B cell (primary cell): Measurements from ENCODE around the gene HTR6. TPM values are rescaled to one million over a fixed set of nuclear protein-coding genes. Genes with fewer than 3 reads are reported as not detected.

ENCODE experiments used
- ATAC-seq: fragments of 200-7000 bp; cut with Tn5 transposase; one replicate; pipeline ENCODE4 v1.10.0; 2021; ENCODE audit warnings: low read depth, mild to moderate bottlenecking, moderate number of reproducible peaks, moderate library complexity
- CTCF ChIA-PET: fragments of 350-600 bp; sonication (Branson Sonifier 250); formaldehyde crosslinking; loops from one replicate; lab custom pipeline; 2021; ENCODE audit warnings: antibody characterized with exemption, inconsistent platforms; lab: Charles Lee
- POLR2A ChIA-PET: fragments of 350-600 bp; sonication (Branson Sonifier 250); formaldehyde crosslinking; loops from one replicate; lab custom pipeline; 2021; ENCODE audit warnings: antibody characterized with exemption; lab: Charles Lee
- DNase-seq: peaks from one replicate; pipeline ENCODE4 v3.0.0; 2013
- H2AFZ ChIP-seq: 2 replicates; pipeline ENCODE4 v1.6.1; 2012; ENCODE audit warnings: mild to moderate bottlenecking, low read depth, low read length; ENCODE audit not compliant: insufficient read depth, poor library complexity, severe bottlenecking
- H3K27ac ChIP-seq, 2 donors: 1 replicate in 1 of 2; 2 replicates in 1 of 2; pipeline ENCODE4 v1.5.1; 2012 to 2013; ENCODE audit warnings: low read length in 2 of 2, mild to moderate bottlenecking in 2 of 2, moderate library complexity in 1 of 2
- H3K27me3 ChIP-seq, 4 experiments: fragments of 200-600 bp in 1 of 4; sonication (generic) in 1 of 4; replicated peaks in 1 of 4; 1 replicate in 2 of 4; 2 replicates in 2 of 4; pipeline versions ENCODE4 v1.6.1 to v1.7.0; 2013 to 2016; ENCODE audit warnings: low read length in 3 of 4, mild to moderate bottlenecking in 2 of 4, mixed read lengths in 1 of 4, moderate library complexity in 1 of 4; ENCODE audit not compliant: insufficient read depth in 4 of 4, control insufficient read depth in 3 of 4; ENCODE audit errors: control extremely low read depth in 1 of 4
- H3K36me3 ChIP-seq, 2 experiments: replicated peaks in 1 of 2; 1 replicate in 1 of 2; 2 replicates in 1 of 2; pipeline versions ENCODE4 v1.6.1 to v1.7.1; 2013; ENCODE audit warnings: low read length in 1 of 2; ENCODE audit not compliant: insufficient read depth in 2 of 2, control insufficient read depth in 1 of 2; ENCODE audit errors: control extremely low read depth in 1 of 2, extremely low read depth in 1 of 2
- H3K4me1 ChIP-seq, 2 donors: fragments of 200-600 bp in 1 of 2; sonication (generic) in 1 of 2; 1 replicate in 1 of 2; 2 replicates in 1 of 2; pipeline versions ENCODE4 v1.5.1 to v1.6.1; 2013 to 2017; ENCODE audit warnings: low read length in 2 of 2; ENCODE audit not compliant: control insufficient read depth in 2 of 2, insufficient read depth in 2 of 2
- H3K4me2 ChIP-seq: replicated peaks from 2 replicates; pipeline ENCODE3; 2012; ENCODE audit warnings: mild to moderate bottlenecking, low read depth, low read length; ENCODE audit not compliant: poor library complexity, severe bottlenecking
- H3K4me3 ChIP-seq, 5 experiments: fragments of 200-600 bp in 1 of 5; sonication (generic) in 1 of 5; 1 replicate in 3 of 5; 2 replicates in 2 of 5; pipeline versions ENCODE4 v1.5.1 to v1.7.0; 2011 to 2016; ENCODE audit warnings: low read length in 4 of 5, mild to moderate bottlenecking in 4 of 5, low read depth in 2 of 5, control low read depth in 1 of 5, moderate library complexity in 1 of 5; ENCODE audit not compliant: insufficient read depth in 1 of 5; ENCODE audit errors: control extremely low read depth in 1 of 5, extremely low read depth in 1 of 5
- H3K79me2 ChIP-seq: fragments of 200-600 bp; sonication (generic); one replicate; pipeline ENCODE4 v1.6.0; 2016; ENCODE audit warnings: low read length; ENCODE audit not compliant: control insufficient read depth, insufficient read depth
- H3K9ac ChIP-seq: fragments of 200-600 bp; sonication (generic); 2 replicates; pipeline ENCODE4 v1.6.1; 2017; ENCODE audit warnings: mild to moderate bottlenecking, low read length, moderate library complexity
- H3K9me3 ChIP-seq, 3 donors: one replicate each; pipeline versions ENCODE4 v1.6.1 to v1.7.1; 2013; ENCODE audit warnings: low read length in 2 of 3; ENCODE audit not compliant: control insufficient read depth in 2 of 3, insufficient read depth in 1 of 3; ENCODE audit errors: control extremely low read depth in 1 of 3
- H4K20me1 ChIP-seq: 2 replicates; pipeline ENCODE4 v1.6.0; 2012; ENCODE audit warnings: mild to moderate bottlenecking, low read length; ENCODE audit not compliant: insufficient read depth, control insufficient read depth, poor library complexity, severe bottlenecking
- H3K27ac Mint-ChIP-seq: one replicate; pipeline ENCODE4 v1.8.0; 2021; ENCODE audit warnings: mixed read lengths
- H3K27me3 Mint-ChIP-seq: one replicate; pipeline ENCODE4 v1.8.0; 2021; ENCODE audit warnings: mixed read lengths
- H3K4me1 Mint-ChIP-seq: one replicate; pipeline ENCODE4 v1.8.0; 2021; ENCODE audit warnings: mixed read lengths
- H3K4me3 Mint-ChIP-seq: one replicate; pipeline ENCODE4 v1.8.0; 2021; ENCODE audit warnings: mixed read lengths
- H3K9me3 Mint-ChIP-seq: one replicate; pipeline ENCODE4 v1.8.0; 2022; ENCODE audit warnings: mixed read lengths; ENCODE audit not compliant: insufficient read depth
- EZH2 ChIP-seq: IDR thresholded peaks from 2 replicates; pipeline ENCODE4 v1.6.1; 2012; ENCODE audit warnings: borderline replicate concordance, low read depth, mild to moderate bottlenecking, moderate library complexity, low read length; ENCODE audit not compliant: insufficient read depth, poor library complexity, severe bottlenecking
- WGBS: methylation state at CpG from one replicate; pipeline ENCODE4 v1.1.5; 2013; ENCODE audit warnings: missing lambda C conversion rate; ENCODE audit not compliant: insufficient coverage; 5-methylcytosine and 5-hydroxymethylcytosine counted together
- intact Hi-C: fragments of 100-400 bp; cut with micrococcal nuclease; formaldehyde crosslinking; loops from one replicate; pipeline ENCODE4 v1.10.0; 2022
- polyA plus RNA-seq: library from polyadenylated mRNA; depleted of rRNA; stranded (reverse); fragments of >200 nt; gene quantifications from 2 replicates; pipeline ENCODE4 v1.2.3, GENCODE V29; 2012
- total RNA-seq, 2 donors: library from RNA; stranded (reverse); fragments of 120-200 nt in 1 of 2; gene quantifications; 1 replicate in 1 of 2; 2 replicates in 1 of 2; pipeline versions ENCODE4 v1.2.3 to v1.2.4, GENCODE V29; 2013 to 2022
- TF ChIP-seq, protein P1 (sequence below): fragments of 200-600 bp; IDR thresholded peaks from one replicate; pipeline ENCODE4 v1.8.0; 2022; ENCODE audit warnings: antibody characterized with exemption, mild to moderate bottlenecking

The HTR6 gene
- total and polyA plus RNA-seq, 2 donors (not counting 1 experiment from before 2014, with no cell fraction given) = not detected

- H3K4me3 Mint-ChIP-seq = peak overlapping the region; percentile 70
- H3K4me2 ChIP-seq = peak overlapping the region; percentile 72
- H3K27me3 ChIP-seq = peaks cover 0 to 45% (median 7%) of the 10 kb centered on the region in 4 experiments
- ATAC-seq (no peak), DNase-seq (no peak)
- H3K4me3 ChIP-seq = peak overlapping the region in 2 of 5 experiments; percentile 8 to 19
- CTCF ChIA-PET = no interaction called here
- no peak overlapping the region for H3K27ac Mint-ChIP-seq
- H3K9ac ChIP-seq = no peak overlapping the region
- POLR2A ChIA-PET = no interaction called here
- H3K79me2 ChIP-seq = no peaks in the 10 kb centered on the region
- H3K9me3 ChIP-seq = peaks cover 0 to 3% (median 0%) of the 10 kb centered on the region in 3 donors
- 2% methylated on average over 23 of the region's 23 CpGs for WGBS
- H3K27ac ChIP-seq = no peak overlapping the region
- no peaks in the 10 kb centered on the region for H3K9me3 Mint-ChIP-seq
- intact Hi-C loops = no loop called here
- peaks cover 17 to 19% of the 10 kb centered on the region in 2 donors for H3K4me1 ChIP-seq
- no peak for TF ChIP-seq EZH2
- TF ChIP-seq, protein P1, sequence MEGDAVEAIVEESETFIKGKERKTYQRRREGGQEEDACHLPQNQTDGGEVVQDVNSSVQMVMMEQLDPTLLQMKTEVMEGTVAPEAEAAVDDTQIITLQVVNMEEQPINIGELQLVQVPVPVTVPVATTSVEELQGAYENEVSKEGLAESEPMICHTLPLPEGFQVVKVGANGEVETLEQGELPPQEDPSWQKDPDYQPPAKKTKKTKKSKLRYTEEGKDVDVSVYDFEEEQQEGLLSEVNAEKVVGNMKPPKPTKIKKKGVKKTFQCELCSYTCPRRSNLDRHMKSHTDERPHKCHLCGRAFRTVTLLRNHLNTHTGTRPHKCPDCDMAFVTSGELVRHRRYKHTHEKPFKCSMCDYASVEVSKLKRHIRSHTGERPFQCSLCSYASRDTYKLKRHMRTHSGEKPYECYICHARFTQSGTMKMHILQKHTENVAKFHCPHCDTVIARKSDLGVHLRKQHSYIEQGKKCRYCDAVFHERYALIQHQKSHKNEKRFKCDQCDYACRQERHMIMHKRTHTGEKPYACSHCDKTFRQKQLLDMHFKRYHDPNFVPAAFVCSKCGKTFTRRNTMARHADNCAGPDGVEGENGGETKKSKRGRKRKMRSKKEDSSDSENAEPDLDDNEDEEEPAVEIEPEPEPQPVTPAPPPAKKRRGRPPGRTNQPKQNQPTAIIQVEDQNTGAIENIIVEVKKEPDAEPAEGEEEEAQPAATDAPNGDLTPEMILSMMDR = no peak
- peak overlapping the region; percentile 28 for H2AFZ ChIP-seq
- H3K36me3 ChIP-seq = no peaks in the 10 kb centered on the region
- peaks cover 17% of the 10 kb centered on the region for H3K4me1 Mint-ChIP-seq
- H3K27me3 Mint-ChIP-seq = peaks cover 63% of the 10 kb centered on the region
- no peaks in the 10 kb centered on the region for H4K20me1 ChIP-seq
Measured at GRCh38 chr1:19665186-19665495, 466 bp downstream of the HTR6 start.

DNA sequence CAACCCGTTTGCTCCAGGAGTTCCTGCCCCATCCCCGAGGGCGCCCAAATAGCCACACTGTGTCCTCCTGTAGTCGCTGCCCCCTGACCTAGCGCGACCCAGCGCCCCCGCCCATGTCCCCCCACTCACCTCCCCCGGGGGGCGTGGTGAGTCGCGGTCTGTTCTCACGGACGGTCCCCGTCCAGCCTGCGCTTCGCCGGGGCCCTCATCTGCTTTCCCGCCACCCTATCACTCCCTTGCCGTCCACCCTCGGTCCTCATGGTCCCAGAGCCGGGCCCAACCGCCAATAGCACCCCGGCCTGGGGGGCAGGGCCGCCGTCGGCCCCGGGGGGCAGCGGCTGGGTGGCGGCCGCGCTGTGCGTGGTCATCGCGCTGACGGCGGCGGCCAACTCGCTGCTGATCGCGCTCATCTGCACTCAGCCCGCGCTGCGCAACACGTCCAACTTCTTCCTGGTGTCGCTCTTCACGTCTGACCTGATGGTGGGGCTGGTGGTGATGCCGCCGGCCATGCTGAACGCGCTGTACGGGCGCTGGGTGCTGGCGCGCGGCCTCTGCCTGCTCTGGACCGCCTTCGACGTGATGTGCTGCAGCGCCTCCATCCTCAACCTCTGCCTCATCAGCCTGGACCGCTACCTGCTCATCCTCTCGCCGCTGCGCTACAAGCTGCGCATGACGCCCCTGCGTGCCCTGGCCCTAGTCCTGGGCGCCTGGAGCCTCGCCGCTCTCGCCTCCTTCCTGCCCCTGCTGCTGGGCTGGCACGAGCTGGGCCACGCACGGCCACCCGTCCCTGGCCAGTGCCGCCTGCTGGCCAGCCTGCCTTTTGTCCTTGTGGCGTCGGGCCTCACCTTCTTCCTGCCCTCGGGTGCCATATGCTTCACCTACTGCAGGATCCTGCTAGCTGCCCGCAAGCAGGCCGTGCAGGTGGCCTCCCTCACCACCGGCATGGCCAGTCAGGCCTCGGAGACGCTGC, 1.1 kb downstream of the HTR6 start:
- Histone ChIP-seq H3K27ac (no peak overlapping the region), H3K9ac (no peak overlapping the region), H3K79me2 (no peaks in the 10 kb centered on the region), H3K9me3 (peaks cover 0 to 3% (median 0%) of the 10 kb centered on the region in 3 donors), H3K4me2 (peak overlapping the region; percentile 72), H4K20me1 (no peaks in the 10 kb centered on the region), H2AFZ (peak overlapping the region; percentile 28), H3K36me3 (no peaks in the 10 kb centered on the region), H3K4me1 (peaks cover 17 to 19% of the 10 kb centered on the region in 2 donors), H3K27me3 (peaks cover 0 to 45% (median 7%) of the 10 kb centered on the region in 4 experiments), H3K4me3 (no peak overlapping the region)
- peak overlapping the region; percentile 76 for H3K4me3 Mint-ChIP-seq
- no peaks in the 10 kb centered on the region for H3K9me3 Mint-ChIP-seq
- H3K4me1 Mint-ChIP-seq = peaks cover 17% of the 10 kb centered on the region
- ATAC-seq (no peak), DNase-seq (no peak)
- intact Hi-C loops = no loop called here
- POLR2A ChIA-PET = no interaction called here
- peaks cover 58% of the 10 kb centered on the region for H3K27me3 Mint-ChIP-seq
- CTCF ChIA-PET = no interaction called here
- no peak for TF ChIP-seq EZH2
- TF ChIP-seq, protein P1 = no peak
- peak overlapping the region; percentile 43 for H3K27ac Mint-ChIP-seq
- 31% methylated on average over 84 of the region's 84 CpGs for WGBS
